Uterus (tissue), 2 donors: ENCODE results near the gene CPNE9.

Source experiments
- POLR2A ChIP-seq, 2 donors: fragments of 450-650 bp; IDR thresholded peaks; one replicate each; pipeline ENCODE4 v1.6.1; 2016; ENCODE audit warnings: antibody characterized with exemption in 2 of 2, mild to moderate bottlenecking in 1 of 2, moderate library complexity in 1 of 2
- TF ChIP-seq, protein P1 (sequence below), 4 experiments: fragments of 200-600 bp in 2 of 4; fragments of 450-650 bp in 2 of 4; sonication (generic) in 2 of 4; IDR thresholded peaks; one replicate each; pipeline ENCODE4 v1.5.1; 2016 to 2019; ENCODE audit warnings: antibody characterized with exemption in 4 of 4, mild to moderate bottlenecking in 2 of 4, moderate library complexity in 1 of 4

DNA sequence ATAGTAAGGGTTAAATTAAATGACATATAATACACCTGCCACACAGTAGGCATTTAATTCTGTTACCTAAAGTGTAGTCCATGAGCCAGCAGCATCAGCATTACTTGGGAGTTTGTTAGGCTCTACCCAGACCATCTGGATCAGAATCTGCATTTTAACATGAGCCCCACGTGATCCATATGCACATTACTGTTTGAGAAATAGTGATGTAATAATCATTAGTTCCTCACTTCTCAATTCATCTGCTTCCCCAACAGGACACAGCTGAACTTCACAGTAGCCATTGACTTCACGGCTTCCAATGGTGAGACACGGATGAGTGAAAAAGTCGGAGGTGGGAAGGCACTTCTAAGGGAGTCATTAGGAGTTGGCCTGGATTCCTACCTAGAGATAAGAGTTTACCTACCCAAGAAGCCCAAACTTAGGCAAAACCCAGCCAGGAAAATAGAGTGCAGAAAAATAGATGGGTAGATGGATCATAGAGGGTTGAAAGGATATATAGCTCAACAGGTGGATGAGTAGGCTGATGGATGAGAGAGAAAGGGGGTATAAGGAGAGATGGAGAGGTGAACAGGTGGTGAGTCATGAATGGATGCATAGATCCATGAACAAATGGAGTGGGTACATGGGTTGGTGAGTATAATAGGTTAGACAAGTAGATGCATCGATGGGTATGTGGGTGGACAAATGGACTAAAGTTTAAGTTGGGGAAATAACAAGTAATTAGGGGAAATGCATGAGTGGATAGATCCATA lies 13.3 kb downstream of the CPNE9 start:
- no peak for TF ChIP-seq POLR2A (IDR thresholded peaks at IDR 0.05)
- TF ChIP-seq, protein P1, sequence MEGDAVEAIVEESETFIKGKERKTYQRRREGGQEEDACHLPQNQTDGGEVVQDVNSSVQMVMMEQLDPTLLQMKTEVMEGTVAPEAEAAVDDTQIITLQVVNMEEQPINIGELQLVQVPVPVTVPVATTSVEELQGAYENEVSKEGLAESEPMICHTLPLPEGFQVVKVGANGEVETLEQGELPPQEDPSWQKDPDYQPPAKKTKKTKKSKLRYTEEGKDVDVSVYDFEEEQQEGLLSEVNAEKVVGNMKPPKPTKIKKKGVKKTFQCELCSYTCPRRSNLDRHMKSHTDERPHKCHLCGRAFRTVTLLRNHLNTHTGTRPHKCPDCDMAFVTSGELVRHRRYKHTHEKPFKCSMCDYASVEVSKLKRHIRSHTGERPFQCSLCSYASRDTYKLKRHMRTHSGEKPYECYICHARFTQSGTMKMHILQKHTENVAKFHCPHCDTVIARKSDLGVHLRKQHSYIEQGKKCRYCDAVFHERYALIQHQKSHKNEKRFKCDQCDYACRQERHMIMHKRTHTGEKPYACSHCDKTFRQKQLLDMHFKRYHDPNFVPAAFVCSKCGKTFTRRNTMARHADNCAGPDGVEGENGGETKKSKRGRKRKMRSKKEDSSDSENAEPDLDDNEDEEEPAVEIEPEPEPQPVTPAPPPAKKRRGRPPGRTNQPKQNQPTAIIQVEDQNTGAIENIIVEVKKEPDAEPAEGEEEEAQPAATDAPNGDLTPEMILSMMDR (IDR thresholded peaks at IDR 0.05), result no peak
